Activated T-helper 2 cell treated with anti-CD3 and anti-CD28 coated beads, Interferon-gamma antibody, Interleukin-2, Interleukin-4, amounts not matched to agents 10 μg/mL and 5 μg/mL and 100 μg/mL, durations not matched to agents 14 hours and 24 hours and 36 hours (primary cell): Measurements from ENCODE around the gene ZG16B. TPM values are rescaled to one million over a fixed set of nuclear protein-coding genes. Genes with fewer than 3 reads are reported as not detected.

Source experiments
- DNase-seq: peaks from one replicate; pipeline ENCODE4 v3.0.0; 2021; ENCODE audit warnings: low spot score
- H3K27ac Mint-ChIP-seq: one replicate; pipeline ENCODE4 v1.8.0; 2021; ENCODE audit warnings: mixed read lengths
- H3K27me3 Mint-ChIP-seq: one replicate; pipeline ENCODE4 v1.8.0; 2021; ENCODE audit warnings: low read depth, mixed read lengths
- H3K36me3 Mint-ChIP-seq: one replicate; pipeline ENCODE4 v1.8.0; 2021; ENCODE audit warnings: low read depth, mixed read lengths
- H3K4me1 Mint-ChIP-seq: one replicate; pipeline ENCODE4 v1.8.0; 2021; ENCODE audit warnings: low read depth, mixed read lengths
- H3K4me3 Mint-ChIP-seq: one replicate; pipeline ENCODE4 v1.8.0; 2021; ENCODE audit warnings: low read depth, mild to moderate bottlenecking, moderate library complexity, mixed read lengths
- H3K9me3 Mint-ChIP-seq: one replicate; pipeline ENCODE4 v1.8.0; 2021; ENCODE audit warnings: mixed read lengths
- intact Hi-C: fragments of 100-400 bp; cut with micrococcal nuclease; formaldehyde crosslinking; loops from one replicate; pipeline ENCODE4 v1.15.1; 2023
- total RNA-seq: library from RNA; stranded (reverse); gene quantifications from 2 replicates; pipeline ENCODE4 v1.2.3, GENCODE V29; 2022

The ZG16B gene
- total RNA-seq, 1 donor from 2014 or later, result 7.7 TPM

- H3K4me3 Mint-ChIP-seq, result no peak overlapping the region
- peaks cover 17% of the 10 kb centered on the region for H3K4me1 Mint-ChIP-seq
- H3K27ac Mint-ChIP-seq, result no peak overlapping the region
- DNase-seq, result no peak
- H3K27me3 Mint-ChIP-seq, result peaks cover 9% of the 10 kb centered on the region
- H3K9me3 Mint-ChIP-seq, result peaks cover 4% of the 10 kb centered on the region
- H3K36me3 Mint-ChIP-seq, result no peaks in the 10 kb centered on the region
- intact Hi-C loops, result no loop called here
Observed at GRCh38 chr16:2848933-2849725, 19.0 kb downstream of the ZG16B start.

GRCh38 chr16:2852003-2852730, 22.1 kb downstream of the ZG16B start:
- H3K4me1 Mint-ChIP-seq, result peaks cover 4% of the 10 kb centered on the region
- intact Hi-C loops, result no loop called here
- no peak overlapping the region for H3K4me3 Mint-ChIP-seq
- peaks cover 4% of the 10 kb centered on the region for H3K36me3 Mint-ChIP-seq
- H3K9me3 Mint-ChIP-seq, result peaks cover 11% of the 10 kb centered on the region
- H3K27me3 Mint-ChIP-seq, result peaks cover 9% of the 10 kb centered on the region
- DNase-seq, result no peak
- no peak overlapping the region for H3K27ac Mint-ChIP-seq

DNA sequence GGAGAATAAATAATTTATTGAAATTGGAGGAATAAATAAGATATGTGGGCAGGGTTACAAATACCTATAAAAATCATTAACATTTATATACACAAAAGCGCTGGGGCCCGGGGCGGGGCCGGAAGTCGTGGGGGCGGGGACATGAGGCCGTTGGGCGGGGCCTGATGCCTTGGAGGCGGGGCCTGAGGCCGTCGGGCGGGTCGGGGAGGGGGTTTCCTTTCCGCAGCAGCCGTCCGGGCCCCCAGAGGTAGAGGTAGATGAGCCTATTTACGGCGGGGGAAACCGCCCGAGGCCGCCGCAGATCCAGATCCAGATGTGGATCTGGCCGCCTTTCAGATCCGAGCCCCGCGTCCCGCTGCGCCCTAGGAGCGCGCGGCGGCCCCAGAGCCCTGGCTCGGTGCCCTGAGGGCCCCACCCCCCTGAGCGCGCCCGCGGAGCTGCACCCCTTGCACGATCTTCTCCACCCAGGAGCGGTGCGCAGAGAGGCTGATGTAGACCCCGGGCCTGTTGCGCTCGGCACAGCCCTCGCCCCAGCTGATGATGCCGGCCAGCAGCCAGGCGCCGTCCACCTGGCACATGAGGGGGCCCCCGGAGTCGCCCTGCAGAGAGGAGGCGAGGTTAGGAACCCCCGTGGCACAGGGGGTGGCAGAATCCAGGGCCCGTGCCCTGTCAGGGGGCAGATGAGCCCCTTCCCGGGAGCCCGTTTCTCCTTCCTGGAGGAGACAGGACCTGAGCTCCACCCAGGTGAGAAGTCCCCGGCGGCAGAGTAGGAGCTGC, 22.8 kb downstream of the ZG16B start:
- peaks cover 6% of the 10 kb centered on the region for H3K4me1 Mint-ChIP-seq
- peaks cover 11% of the 10 kb centered on the region for H3K9me3 Mint-ChIP-seq
- peaks cover 12% of the 10 kb centered on the region for H3K27me3 Mint-ChIP-seq
- intact Hi-C loops, result no loop called here
- no peak overlapping the region for H3K4me3 Mint-ChIP-seq
- DNase-seq, result no peak
- H3K27ac Mint-ChIP-seq, result no peak overlapping the region
- peaks cover 4% of the 10 kb centered on the region for H3K36me3 Mint-ChIP-seq

DNA sequence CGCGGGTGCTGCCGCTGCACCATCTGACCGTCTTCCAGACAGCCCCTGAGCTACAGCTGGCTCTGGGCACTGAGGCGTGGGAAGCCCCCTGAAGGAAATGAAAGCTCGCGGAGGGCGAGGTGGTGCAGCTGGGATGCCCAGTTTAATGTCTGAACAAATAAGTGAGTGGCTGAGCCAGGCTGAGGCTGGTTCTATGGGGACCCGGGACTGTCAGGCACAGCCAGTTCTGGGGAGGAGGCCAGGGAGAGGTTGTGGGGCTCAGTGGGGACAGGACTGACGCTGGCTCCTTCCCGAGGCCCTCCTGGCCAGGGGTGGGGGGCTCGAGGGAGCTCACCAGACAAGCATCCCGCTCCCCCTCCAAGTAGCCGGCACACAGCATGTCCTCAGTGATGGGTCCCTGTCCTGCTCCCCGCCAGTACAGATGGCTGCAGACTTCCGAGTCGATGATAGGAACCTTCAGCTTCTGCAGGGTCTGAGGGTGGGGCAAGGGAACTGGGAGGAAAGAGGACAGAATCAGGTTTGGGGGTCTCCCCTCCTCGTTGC, 23.5 kb downstream of the ZG16B start:
- peaks cover 6% of the 10 kb centered on the region for H3K4me1 Mint-ChIP-seq
- DNase-seq, result no peak
- peaks cover 11% of the 10 kb centered on the region for H3K9me3 Mint-ChIP-seq
- intact Hi-C loops, result no loop called here
- peaks cover 4% of the 10 kb centered on the region for H3K36me3 Mint-ChIP-seq
- H3K27ac Mint-ChIP-seq, result no peak overlapping the region
- H3K27me3 Mint-ChIP-seq, result peaks cover 12% of the 10 kb centered on the region
- no peak overlapping the region for H3K4me3 Mint-ChIP-seq

- Mint-ChIP-seq H3K27ac (no peak overlapping the region), H3K36me3 (peaks cover 4% of the 10 kb centered on the region), H3K9me3 (peaks cover 11% of the 10 kb centered on the region), H3K27me3 (peaks cover 4% of the 10 kb centered on the region), H3K4me3 (no peak overlapping the region), H3K4me1 (peaks cover 2% of the 10 kb centered on the region)
- intact Hi-C loops, result no loop called here
- no peak for DNase-seq
Observed at GRCh38 chr16:2854700-2855309, 24.7 kb downstream of the ZG16B start.

GRCh38 chr16:2855536-2855935, 25.4 kb downstream of the ZG16B start:
- no peak for DNase-seq
- intact Hi-C loops, result no loop called here
- H3K9me3 Mint-ChIP-seq, result peaks cover 11% of the 10 kb centered on the region
- no peak overlapping the region for H3K4me3 Mint-ChIP-seq
- peaks cover 3% of the 10 kb centered on the region for H3K27me3 Mint-ChIP-seq
- no peak overlapping the region for H3K27ac Mint-ChIP-seq
- H3K36me3 Mint-ChIP-seq, result peaks cover 4% of the 10 kb centered on the region
- peaks cover 2% of the 10 kb centered on the region for H3K4me1 Mint-ChIP-seq

- Mint-ChIP-seq H3K27me3 (peaks cover 3% of the 10 kb centered on the region), H3K9me3 (peaks cover 14% of the 10 kb centered on the region), H3K4me3 (no peak overlapping the region), H3K27ac (no peak overlapping the region), H3K4me1 (peaks cover 2% of the 10 kb centered on the region), H3K36me3 (peaks cover 4% of the 10 kb centered on the region)
- intact Hi-C loops, result no loop called here
- DNase-seq, result no peak
Observed at GRCh38 chr16:2856061-2856670, 26.1 kb downstream of the ZG16B start.

DNA sequence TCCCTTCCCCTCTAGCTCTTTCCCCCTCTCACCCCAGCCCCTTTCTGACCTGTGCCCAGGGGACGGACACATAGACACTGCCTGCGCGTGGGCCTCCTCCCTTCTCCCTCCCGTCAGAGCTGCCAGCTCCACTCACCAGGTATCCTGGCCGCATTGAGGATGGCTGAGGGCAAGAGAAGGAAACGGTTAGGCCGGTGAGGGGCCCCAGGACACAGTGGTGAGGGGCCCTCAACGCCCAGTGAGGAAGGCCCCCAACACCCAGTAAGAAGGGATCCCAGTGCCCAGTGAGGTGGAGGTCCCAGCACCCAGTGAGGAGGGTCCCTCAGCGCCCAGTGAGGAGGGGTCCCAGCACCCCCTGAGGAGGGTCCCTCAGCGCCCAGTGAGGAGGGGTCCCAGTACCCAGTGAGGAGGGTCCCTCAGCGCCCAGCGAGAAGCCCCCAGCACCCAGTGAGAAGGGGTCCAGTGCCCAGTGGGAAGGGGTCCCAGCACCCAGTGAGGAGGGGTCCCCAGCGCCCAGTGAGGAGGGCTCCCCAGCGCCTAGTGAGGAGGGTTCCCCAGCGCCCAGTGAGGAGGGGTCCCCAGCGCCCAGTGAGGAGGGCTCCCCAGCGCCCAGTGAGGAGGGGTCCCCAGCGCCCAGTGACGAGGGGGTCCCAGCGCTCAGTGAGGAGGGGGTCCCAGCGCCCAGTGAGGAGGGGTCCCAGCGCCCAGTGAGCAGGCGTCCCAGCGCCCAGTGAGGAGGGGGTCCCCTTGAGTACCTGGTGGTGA, 26.8 kb downstream of the ZG16B start:
- Mint-ChIP-seq H3K4me1 (peaks cover 2% of the 10 kb centered on the region), H3K9me3 (peaks cover 16% of the 10 kb centered on the region), H3K27me3 (peaks cover 3% of the 10 kb centered on the region), H3K27ac (no peak overlapping the region), H3K4me3 (no peak overlapping the region), H3K36me3 (peaks cover 4% of the 10 kb centered on the region)
- no peak for DNase-seq
- intact Hi-C loops, result no loop called here

GRCh38 chr16:2857451-2858244, 27.5 kb downstream of the ZG16B start, which contains the start of gene PRSS22:
Gene PRSS22 (minus strand): TSS chr16:2858170. CDS start chr16:2858104, 66 bp downstream.
- Mint-ChIP-seq H3K4me3 (peak within 1 kb of the TSS; percentile 62), H3K27ac (no peak within 1 kb of the TSS), H3K9me3 (peaks cover 16% of the 10 kb centered on the region), H3K27me3 (peaks cover 3% of the 10 kb centered on the region), H3K36me3 (peaks cover 4% of the 10 kb centered on the region), H3K4me1 (peaks cover 2% of the 10 kb centered on the region)
- intact Hi-C loops, result no loop called here
- DNase-seq, result no peak

- Mint-ChIP-seq H3K27ac (no peak overlapping the region), H3K9me3 (peaks cover 16% of the 10 kb centered on the region), H3K36me3 (peaks cover 4% of the 10 kb centered on the region), H3K27me3 (peaks cover 3% of the 10 kb centered on the region), H3K4me3 (no peak overlapping the region), H3K4me1 (peaks cover 2% of the 10 kb centered on the region)
- intact Hi-C loops, result no loop called here
- DNase-seq, result no peak
Observed at GRCh38 chr16:2858245-2859025, 28.3 kb downstream of the ZG16B start.
